Nucleus accumbens (tissue), 56 donors: Measurements from ENCODE around the gene TGFBR2.
A peak's percentile ranks its signal among the peaks of the same experiment; 100 is the strongest.

Experiments
- DNase-seq, 56 donors: peaks; one replicate each; lab custom pipeline; 2025; lab: John Stamatoyannopoulos, UW

Gene TGFBR2

DNA sequence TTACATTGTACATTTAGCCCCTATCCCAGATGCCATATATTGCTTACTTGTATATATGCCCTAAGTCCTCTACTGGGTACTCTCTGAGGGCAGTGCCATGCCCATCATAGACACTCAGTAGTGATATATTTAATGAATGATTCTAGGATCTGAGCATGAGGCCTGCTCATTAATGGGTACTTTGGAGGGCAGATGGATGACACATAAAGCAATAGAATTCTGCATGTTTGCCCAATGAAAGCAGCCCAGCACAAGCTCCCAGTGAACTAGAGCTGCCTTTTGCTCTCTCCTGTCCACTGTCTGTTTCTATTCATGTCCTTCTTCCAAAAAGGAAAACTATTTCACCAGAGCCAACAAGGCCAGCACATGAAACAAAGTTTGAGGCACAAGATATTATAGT, 63.9 kb downstream of the TGFBR2 start:
- no peak for DNase-seq

GRCh38 chr3:30671527-30672286, 65.3 kb downstream of the TGFBR2 start:
- DNase-seq: no peak

GRCh38 chr3:30672287-30672735, 65.9 kb downstream of the TGFBR2 start:
- DNase-seq: no peak

DNA sequence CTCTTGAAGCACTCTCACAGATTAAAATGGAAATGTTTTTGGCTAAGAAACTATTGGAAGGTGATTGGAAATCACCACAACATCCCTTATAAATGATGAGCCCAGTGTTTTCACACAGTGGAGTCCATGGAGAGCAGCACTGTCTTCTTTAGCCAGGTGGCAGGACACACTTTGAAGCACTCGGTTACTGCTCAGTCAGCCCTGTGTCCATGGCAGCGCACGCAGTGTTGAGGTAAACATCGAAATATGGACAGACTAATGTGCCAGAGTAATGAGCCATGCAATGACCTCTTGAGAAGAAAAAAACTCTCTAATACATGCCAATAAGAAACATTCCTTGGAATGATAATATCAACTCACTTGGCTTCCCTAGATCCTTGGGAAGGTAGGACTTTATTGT, 66.6 kb downstream of the TGFBR2 start:
- DNase-seq: no peak

DNA sequence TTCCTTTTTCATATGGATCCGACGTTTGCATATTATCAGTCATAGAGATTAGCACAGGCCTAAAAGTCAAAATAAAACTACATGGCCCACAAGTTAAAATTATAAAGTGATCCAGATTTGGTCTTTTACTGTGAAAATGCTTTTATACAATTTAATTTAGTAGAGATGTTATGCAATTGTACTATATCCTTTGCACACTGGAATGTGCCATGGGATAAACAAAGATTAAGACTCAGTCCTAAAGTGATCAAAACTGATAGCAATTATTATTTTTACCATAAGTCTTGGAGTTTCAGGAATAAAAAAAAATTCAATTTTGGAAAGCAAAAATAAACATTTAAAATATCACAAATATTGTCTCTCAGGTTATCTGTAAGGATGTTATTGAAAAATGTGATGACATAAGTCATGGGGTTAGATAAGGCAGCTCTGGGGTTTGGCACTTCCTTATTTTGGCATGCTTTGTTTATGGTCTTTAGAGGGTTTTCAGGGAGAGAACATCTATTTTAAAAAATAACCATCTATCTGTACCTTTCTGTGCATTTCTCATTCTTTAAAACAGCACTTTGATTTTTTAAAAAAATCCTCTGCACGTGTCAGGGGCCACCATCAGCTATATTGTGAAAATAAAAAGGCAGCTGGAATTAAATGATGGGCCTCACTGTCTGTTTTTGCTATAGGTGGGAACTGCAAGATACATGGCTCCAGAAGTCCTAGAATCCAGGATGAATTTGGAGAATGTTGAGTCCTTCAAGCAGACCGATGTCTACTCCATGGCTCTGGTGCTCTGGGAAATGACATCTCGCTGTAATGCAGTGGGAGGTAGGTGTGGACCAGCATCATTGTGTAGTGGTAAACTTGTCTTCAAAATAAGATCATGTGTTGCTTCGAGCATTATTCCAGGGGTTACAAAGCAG, 67.3 kb downstream of the TGFBR2 start:
- DNase-seq: no peak

GRCh38 chr3:30675006-30675405, 68.6 kb downstream of the TGFBR2 start:
- no peak for DNase-seq

DNA sequence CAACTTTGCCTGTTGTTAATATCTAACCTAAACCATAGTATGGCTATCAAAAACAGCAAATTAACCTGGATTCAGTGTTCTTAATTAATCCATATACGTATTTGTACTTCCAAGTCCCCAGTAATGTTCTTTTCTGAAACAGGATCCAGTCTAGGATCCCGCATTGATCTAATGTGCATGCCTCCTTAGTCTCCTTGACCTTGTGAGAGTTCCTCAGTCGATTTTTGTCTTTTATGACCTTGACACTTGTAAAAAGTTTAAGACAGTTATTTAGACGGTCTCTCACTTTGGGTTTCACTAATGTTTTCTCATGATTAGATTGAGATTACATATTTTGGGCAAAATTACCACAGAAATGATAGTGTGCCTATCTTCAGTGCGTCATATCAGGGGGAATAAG, 69.4 kb downstream of the TGFBR2 start:
- DNase-seq: no peak

GRCh38 chr3:30676424-30677346, 70.3 kb downstream of the TGFBR2 start:
- DNase-seq: no peak

DNA sequence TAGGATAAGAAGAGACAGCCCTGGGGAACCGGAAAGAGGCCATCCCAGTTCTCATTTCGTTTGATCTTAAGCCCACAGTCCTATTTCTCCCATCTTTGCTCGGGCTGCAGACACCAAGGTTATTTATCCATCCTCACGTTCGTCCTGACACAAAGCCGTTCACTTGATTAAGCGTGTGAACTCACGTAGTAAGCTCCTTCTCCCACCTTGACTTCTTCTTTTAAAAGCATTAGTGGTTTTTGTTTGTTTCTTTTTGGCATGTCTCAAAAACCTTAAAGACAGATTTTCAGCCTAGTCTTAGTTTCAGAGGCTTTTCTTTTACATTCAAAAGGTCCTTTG, 70.9 kb downstream of the TGFBR2 start:
- no peak for DNase-seq

- DNase-seq: no peak
Measured at GRCh38 chr3:30679045-30679444, 72.6 kb downstream of the TGFBR2 start.

DNA sequence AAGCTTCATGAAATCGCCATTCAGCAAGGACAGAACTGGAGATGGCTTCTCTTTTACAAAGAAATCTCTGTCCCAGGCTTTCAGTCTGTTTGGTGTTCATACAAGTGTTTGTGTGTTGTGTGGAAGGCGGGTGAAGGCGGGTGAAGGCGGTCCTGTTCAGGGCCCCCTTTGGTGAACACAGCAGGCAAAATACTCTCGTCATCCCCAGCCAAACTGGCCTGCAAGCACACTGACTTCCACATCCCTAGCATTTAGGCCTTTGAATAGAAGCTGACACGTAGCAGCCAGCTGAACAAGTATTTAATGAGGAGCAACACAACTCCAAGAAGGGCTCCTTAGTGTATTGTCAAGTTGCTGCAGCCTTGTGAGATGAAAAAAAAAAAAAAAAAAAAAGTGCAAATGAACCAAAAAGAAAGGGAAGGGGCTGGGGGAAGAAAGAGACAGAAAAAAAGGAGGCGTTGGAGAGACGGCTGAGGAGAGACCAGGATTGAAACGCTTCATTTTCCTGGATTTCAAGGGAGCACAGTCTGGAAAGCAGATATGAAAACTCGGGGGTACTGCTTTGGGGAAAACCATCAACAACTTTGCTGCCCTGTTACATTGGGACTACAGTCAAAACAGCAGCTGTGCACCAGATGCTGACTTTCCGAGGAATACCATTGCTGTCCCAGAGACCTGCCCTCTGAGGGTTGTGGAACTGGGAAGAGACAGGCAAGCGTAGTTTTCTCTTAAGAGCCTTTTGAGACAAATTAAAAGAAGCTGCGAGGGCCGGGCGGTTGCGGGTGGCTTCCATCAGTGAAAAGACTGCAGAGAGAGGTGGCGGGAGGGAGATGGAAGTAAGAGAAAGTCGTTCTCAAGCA, 74.6 kb downstream of the TGFBR2 start:
- DNase-seq: peak in 54 of 56 donors; percentile 12 to 93 (median 72)

- peak in 25 of 56 donors; percentile 10 to 56 (median 27) for DNase-seq
Measured at GRCh38 chr3:30681649-30682211, 75.3 kb downstream of the TGFBR2 start.

DNA sequence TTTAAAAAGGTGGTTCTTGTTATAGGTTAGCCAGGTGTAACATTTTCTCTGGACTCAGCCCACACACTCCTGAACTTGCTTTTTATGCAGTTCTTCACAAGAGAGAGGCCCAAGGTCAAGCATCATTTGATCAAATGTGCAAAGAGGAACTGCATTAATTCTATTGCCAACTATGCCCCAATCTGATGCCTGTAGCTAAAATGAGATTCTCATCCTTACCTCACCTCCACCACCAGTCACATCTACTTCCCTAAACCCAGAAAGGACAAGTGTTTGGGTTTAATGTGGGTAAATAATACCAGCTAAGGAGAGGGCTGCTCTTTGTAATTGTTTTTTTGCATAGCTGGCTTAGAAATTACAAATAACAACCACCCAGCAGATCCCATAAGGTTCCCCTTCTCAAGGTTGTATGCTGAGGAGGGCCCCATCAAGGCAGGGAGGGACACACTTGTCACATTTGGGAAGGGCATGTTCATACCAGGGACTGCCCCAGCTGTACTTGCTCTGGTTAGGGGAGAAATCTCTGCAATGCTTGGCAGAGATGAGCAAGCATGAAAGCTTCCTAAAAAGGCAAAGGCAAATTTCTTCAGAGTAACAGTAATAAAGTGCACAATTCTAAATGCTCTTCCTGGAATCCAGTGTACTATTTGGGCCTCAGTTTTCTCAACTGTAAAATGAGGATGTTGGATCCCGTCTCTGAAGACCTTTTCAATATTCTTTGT, 76.2 kb downstream of the TGFBR2 start:
- no peak for DNase-seq

GRCh38 chr3:30683769-30684168, 77.4 kb downstream of the TGFBR2 start:
- no peak for DNase-seq

GRCh38 chr3:30684356-30684755, 78.0 kb downstream of the TGFBR2 start:
- DNase-seq: no peak

DNA sequence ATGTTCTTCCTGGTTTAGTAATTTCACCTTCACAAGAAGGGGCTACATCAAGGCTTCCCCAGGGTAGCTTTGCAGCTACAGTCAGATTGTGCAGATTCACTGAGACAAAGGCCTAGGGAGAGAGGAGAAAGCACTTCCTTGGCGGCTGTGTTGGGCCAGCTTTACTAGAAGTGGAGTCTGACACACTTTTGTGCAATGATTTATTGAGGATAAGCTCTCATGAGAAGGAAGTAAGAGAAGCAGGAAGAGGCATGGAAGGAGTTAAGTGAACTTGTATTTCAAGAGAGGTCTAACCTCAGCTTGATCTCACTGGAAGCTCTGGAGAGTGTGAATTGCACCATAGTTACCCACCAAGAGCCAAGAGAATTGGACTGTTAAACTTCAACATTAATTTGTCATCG, 78.9 kb downstream of the TGFBR2 start:
- no peak for DNase-seq

GRCh38 chr3:30686176-30686575, 79.8 kb downstream of the TGFBR2 start:
- DNase-seq: no peak

DNA sequence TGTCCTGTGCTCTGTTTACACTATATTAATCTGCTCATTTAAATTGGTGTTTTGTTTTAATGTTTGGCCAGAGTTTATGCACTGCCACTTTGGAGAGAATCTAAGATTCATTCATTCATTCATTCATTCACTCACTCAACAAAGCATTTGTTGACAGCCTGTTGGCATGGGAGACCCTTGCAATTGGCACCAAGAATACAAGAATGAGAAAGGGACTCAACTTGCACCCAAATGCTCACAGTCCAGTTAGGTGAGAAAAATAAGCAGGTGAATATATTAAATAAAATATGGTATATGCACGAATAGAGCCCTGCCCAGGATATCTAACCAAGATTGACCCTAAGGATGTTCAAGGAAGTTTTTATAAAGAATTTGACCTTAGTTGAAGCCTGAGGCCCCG, 80.4 kb downstream of the TGFBR2 start:
- DNase-seq: no peak
